Fibroblast of pulmonary artery (primary cell): ENCODE results near the gene SERPINA9.

Experiments
- DNase-seq: peaks from one replicate; pipeline ENCODE4 v3.0.0-alpha.2; 2010; ENCODE audit warnings: low read depth
- H3K4me3 ChIP-seq: replicated peaks from 2 replicates; pipeline ENCODE4 v1.5.1; 2011; ENCODE audit warnings: low read depth, mild to moderate bottlenecking, control low read depth, low read length, moderate library complexity
- TF ChIP-seq, protein P1 (sequence below): IDR thresholded peaks from 2 replicates; pipeline ENCODE4 v1.5.1; 2011; ENCODE audit warnings: mild to moderate bottlenecking, control low read depth, low read length, inconsistent platforms; ENCODE audit errors: missing control alignments

Gene SERPINA9

DNA sequence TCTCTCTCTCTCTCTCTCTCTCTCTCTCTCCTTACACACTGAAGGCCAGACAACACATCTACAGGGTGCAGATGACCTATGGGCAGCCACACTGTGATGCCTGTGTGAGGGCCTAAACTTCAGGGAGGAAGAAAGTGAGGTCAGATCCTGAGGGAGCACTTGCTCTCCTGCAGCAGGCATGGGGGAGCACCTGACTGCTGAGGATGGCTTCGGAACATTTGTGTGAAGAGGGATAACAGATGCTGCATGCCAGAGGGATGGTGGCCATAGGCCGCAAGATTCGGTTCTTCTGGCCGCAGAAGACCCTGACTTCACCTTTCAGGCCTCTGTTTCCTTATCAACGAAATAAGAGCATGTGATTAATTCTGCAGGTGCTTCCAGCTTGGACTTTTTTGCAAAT, 11.7 kb downstream of the SERPINA9 start:
- TF ChIP-seq, protein P1, sequence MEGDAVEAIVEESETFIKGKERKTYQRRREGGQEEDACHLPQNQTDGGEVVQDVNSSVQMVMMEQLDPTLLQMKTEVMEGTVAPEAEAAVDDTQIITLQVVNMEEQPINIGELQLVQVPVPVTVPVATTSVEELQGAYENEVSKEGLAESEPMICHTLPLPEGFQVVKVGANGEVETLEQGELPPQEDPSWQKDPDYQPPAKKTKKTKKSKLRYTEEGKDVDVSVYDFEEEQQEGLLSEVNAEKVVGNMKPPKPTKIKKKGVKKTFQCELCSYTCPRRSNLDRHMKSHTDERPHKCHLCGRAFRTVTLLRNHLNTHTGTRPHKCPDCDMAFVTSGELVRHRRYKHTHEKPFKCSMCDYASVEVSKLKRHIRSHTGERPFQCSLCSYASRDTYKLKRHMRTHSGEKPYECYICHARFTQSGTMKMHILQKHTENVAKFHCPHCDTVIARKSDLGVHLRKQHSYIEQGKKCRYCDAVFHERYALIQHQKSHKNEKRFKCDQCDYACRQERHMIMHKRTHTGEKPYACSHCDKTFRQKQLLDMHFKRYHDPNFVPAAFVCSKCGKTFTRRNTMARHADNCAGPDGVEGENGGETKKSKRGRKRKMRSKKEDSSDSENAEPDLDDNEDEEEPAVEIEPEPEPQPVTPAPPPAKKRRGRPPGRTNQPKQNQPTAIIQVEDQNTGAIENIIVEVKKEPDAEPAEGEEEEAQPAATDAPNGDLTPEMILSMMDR, result no peak
- no peak overlapping the region for H3K4me3 ChIP-seq
- no peak for DNase-seq

DNA sequence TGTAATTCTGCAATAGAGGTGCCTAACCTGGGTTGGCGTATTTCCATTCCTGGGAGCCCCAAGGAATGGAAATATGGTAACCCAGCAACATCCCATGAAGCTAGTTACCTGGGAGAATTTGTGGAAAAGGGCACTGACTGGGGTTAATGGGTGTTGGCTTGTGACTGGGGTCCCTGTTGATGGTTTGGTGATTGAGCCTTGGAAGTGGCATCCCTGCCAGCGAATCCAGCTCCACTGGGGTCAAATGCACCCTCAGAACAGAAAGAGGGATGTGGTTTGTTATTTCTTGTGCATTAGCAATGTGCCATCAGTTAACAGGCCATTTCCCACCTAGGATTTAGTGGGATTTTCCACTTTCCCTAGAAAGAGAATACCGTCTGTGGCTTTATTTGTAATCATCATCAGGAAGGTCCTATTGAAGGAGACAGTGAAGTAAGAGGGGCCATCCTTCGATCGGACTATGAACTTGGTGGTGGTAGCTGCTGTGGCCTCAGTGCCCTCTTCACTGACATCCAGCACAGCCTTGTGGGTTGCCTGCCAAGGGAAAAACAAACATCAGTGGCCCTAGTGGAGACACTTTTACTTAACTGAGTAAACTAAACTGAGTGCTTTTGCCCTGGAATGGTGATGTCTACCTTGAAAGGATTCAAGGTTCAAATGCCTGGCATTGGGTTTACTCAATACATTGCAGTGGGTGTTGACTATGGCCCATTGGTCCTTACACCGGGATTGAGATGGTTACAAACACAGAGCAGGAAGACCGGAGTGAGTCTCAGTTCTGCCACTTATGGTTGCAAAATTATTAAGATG, 13.0 kb downstream of the SERPINA9 start:
- TF ChIP-seq, protein P1, result no peak
- no peak overlapping the region for H3K4me3 ChIP-seq
- no peak for DNase-seq

DNA sequence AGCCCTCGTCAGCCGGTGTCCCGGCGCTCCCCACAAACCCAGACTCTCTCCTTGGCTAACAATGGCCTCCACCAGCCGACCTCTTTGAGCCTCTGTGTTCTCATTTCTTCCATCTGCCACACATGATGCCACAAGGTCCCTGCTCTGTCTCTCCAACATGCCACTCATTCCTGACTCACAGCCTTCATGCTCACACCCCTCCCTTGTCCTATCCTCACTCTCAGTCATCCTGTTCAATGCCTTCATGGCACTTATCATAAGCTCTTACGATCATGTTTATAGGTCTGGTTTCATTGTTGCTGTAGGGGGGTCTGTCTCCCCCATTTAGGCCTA, 13.8 kb downstream of the SERPINA9 start:
- no peak for DNase-seq
- no peak overlapping the region for H3K4me3 ChIP-seq
- TF ChIP-seq, protein P1, result no peak

DNA sequence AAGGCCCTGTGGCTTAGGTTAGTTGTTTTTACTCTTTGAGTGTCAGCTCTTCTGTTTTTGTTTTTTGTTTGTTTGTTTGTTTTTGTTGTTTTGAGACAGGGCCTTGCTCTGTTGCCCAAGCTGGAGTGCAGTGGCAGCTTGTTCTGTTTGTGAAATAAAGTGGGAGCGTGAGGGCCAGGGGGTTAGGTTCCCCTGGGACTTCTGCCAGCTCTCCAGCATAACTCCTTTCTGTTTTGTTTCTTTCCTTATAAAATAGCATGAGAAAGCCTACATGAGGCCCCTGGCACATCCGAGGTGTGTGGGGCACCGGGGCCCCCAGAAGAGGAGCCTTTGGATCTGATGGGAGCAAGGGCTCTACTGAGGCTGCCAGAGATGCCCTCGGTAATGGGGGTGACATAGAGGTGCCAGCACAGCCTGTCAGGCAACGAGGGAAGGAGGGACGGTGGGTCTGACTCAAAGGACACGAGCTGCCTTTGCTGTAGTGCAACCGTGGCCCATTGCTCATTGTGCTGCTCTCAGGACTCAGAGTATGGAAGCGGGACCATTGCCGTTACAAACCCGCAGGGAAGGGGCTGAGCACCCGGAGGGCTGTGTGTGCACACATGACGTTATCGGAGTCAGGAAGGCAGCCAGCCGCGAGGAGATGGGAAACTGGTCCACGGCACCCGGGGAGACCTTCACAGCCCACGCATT, 14.3 kb downstream of the SERPINA9 start:
- H3K4me3 ChIP-seq, result no peak overlapping the region
- TF ChIP-seq, protein P1, result no peak
- no peak for DNase-seq

- TF ChIP-seq, protein P1, result no peak
- DNase-seq, result no peak
- no peak overlapping the region for H3K4me3 ChIP-seq
Measured at GRCh38 chr14:94460631-94461416, 15.2 kb downstream of the SERPINA9 start.

DNA sequence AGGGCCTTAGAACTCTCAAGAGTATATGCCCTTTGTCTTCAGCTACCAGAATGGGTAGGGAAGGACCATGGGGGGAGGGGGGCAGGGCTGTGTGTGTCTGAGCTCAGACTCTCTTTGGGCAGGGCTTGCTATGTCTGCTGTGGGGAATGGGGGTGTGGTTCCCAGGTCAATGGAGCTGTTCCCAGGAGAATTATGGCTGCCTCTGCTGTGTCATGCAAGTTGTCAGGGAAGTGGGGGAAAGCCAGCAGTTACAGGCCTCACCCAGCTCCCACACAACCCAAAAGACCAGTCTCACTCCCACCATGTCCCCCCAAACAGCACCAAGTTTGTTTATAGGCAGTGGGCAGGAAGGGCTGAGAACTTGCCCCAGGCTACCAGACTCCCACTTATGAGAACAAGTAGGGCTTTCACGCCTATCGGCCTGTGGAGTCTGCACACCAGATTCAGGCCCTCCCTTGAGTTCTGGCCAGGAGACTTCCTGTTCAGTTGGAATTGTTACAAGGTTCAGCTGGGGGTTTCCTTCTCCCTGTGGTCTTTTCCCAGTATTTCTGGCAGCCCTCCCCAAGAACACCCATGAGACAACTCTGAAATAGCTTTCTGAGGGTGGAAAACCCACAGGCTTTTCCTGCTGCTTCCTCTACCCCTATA, 17.3 kb downstream of the SERPINA9 start:
- no peak overlapping the region for H3K4me3 ChIP-seq
- TF ChIP-seq, protein P1, result no peak
- peak; percentile 67 for DNase-seq
